ENCODE measurements around the gene PLXNA3. TPM values are rescaled to one million over a fixed set of nuclear protein-coding genes. Genes with fewer than 3 reads are reported as not detected.
A peak's percentile ranks its signal among the peaks of the same experiment; 100 is the strongest.

The PLXNA3 gene
- total and polyA plus RNA-seq, 10 of the 15 experiments (the other 5 are each of a cell fraction or from before 2014, with no cell fraction given): 0.26 to 26.8 (median 3.4) TPM

DNA sequence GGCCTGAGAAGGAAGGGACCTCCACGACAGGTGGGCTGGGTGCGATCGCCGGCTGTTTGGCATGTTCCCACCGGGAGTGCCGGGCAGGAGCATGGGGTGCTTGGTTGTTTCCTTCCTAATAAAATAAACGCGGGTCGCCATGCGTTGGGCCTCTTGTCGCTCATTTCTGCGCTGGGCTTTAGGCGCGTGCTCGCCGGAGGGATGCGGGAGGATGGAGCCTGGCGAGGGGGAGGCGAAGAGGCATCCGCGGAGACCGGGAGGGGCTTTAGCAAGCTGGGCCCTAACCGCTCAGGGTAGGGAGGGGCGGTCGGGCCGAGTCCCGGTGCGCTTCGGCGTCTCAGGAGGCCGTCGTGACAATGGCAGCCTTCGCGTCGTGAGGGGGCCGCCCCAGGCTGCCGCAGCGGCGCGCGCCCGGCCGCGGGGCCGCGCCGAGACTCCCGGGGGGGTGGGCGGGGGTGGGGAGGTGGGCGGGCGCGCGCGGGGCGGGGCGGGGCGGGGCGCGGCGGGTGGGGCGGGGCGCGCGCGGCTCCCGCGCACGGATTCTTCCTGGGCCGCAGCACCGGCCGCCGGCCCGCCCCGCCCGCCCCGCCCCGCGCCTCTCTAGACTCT lies 21.6 kb upstream of the PLXNA3 start:
- peaks cover 0 to 3% of the 10 kb centered on the region in 2 experiments; a peak in 1 of 4 replicates for H3K36me3 ChIP-seq (ENCODE audit: control insufficient read depth in 2 of 2, insufficient read depth in 2 of 2, low read length in 1 of 2)
- TF ChIP-seq TCF7 (IDR thresholded peaks at IDR 0.05; ENCODE audit: borderline replicate concordance) (no peak), RBBP5 (conservative IDR thresholded peaks at IDR 0.05) (no peak), HDAC2 (IDR thresholded peaks at IDR 0.05) (no peak), ZNF384 (IDR thresholded peaks at IDR 0.05; ENCODE audit: borderline replicate concordance, low read depth, low read length) (no peak), CREM (IDR thresholded peaks at IDR 0.05; ENCODE audit: low read depth) (no peak), NFXL1 (IDR thresholded peaks at IDR 0.05; ENCODE audit: borderline replicate concordance) (no peak), KLF5 (IDR thresholded peaks at IDR 0.05; ENCODE audit: partially characterized antibody) (no peak), BACH1 (IDR thresholded peaks at IDR 0.05; ENCODE audit: borderline replicate concordance) (no peak), FOS (IDR thresholded peaks at IDR 0.05; ENCODE audit: borderline replicate concordance, extremely low read depth, insufficient read length) (no peak), YY1 (IDR thresholded peaks at IDR 0.05; ENCODE audit: low read depth, low read length) (no peak), LARP7 (IDR thresholded peaks at IDR 0.05) (no peak), ZNF274 (IDR thresholded peaks at IDR 0.05; ENCODE audit: insufficient read depth, insufficient read length) (no peak), SREBF2 (IDR thresholded peaks at IDR 0.05; ENCODE audit: low read length) (no peak), CEBPZ (IDR thresholded peaks at IDR 0.05; ENCODE audit: low read depth, low read length) (no peak), JUND (IDR thresholded peaks at IDR 0.05; ENCODE audit: low read depth, low read length) (no peak), BMI1 (IDR thresholded peaks at IDR 0.05; ENCODE audit: borderline replicate concordance) (no peak), NBN (IDR thresholded peaks at IDR 0.05) (no peak), NFYA (IDR thresholded peaks at IDR 0.05; ENCODE audit: borderline replicate concordance, low read depth, low read length) (no peak)
- TF ChIP-seq, protein P1, sequence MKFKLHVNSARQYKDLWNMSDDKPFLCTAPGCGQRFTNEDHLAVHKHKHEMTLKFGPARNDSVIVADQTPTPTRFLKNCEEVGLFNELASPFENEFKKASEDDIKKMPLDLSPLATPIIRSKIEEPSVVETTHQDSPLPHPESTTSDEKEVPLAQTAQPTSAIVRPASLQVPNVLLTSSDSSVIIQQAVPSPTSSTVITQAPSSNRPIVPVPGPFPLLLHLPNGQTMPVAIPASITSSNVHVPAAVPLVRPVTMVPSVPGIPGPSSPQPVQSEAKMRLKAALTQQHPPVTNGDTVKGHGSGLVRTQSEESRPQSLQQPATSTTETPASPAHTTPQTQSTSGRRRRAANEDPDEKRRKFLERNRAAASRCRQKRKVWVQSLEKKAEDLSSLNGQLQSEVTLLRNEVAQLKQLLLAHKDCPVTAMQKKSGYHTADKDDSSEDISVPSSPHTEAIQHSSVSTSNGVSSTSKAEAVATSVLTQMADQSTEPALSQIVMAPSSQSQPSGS (IDR thresholded peaks at IDR 0.05; ENCODE audit: low read length): no peak
- TF ChIP-seq, protein P2, sequence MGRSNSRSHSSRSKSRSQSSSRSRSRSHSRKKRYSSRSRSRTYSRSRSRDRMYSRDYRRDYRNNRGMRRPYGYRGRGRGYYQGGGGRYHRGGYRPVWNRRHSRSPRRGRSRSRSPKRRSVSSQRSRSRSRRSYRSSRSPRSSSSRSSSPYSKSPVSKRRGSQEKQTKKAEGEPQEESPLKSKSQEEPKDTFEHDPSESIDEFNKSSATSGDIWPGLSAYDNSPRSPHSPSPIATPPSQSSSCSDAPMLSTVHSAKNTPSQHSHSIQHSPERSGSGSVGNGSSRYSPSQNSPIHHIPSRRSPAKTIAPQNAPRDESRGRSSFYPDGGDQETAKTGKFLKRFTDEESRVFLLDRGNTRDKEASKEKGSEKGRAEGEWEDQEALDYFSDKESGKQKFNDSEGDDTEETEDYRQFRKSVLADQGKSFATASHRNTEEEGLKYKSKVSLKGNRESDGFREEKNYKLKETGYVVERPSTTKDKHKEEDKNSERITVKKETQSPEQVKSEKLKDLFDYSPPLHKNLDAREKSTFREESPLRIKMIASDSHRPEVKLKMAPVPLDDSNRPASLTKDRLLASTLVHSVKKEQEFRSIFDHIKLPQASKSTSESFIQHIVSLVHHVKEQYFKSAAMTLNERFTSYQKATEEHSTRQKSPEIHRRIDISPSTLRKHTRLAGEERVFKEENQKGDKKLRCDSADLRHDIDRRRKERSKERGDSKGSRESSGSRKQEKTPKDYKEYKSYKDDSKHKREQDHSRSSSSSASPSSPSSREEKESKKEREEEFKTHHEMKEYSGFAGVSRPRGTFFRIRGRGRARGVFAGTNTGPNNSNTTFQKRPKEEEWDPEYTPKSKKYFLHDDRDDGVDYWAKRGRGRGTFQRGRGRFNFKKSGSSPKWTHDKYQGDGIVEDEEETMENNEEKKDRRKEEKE (IDR thresholded peaks at IDR 0.05): no peak
- peak overlapping the region; percentile 35; the same call in 1 of the 2 replicates for H3K4me2 ChIP-seq (ENCODE audit: control insufficient read depth, insufficient read depth)
- POLR2A ChIA-PET: no interaction called here
- SMC1A ChIA-PET (ENCODE audit: uncharacterized antibody, unreplicated experiment): no interaction called here
- 67% methylated on average over 35 of the region's 78 CpGs for WGBS (ENCODE audit: insufficient coverage, insufficient replicate concordance, low lambda C conversion rate, missing lambda C conversion rate)
- peak overlapping the region; percentile 39 for H3K27ac ChIP-seq (ENCODE audit: control insufficient read depth, insufficient read depth)
- RAD21 ChIA-PET (ENCODE audit: unreplicated experiment): no interaction called here
- in situ Hi-C loops (cut with MboI): no loop called here
- peaks cover 21% of the 10 kb centered on the region for H3K79me2 ChIP-seq (ENCODE audit: control insufficient read depth, insufficient read depth, low read length)
- no peak for FAIRE-seq
- H2AFZ ChIP-seq (ENCODE audit: control insufficient read depth, low read depth, low read length): no peak overlapping the region; the same call in 1 of the 2 replicates
- no peaks in the 10 kb centered on the region for H4K20me1 ChIP-seq (ENCODE audit: control insufficient read depth, insufficient read depth)
- peak overlapping the region; percentile 74; the same call in 1 of the 2 replicates for H3K4me3 ChIP-seq
- BruUV-seq (replicated peaks): no TSS peak
- H3K4me1 ChIP-seq (ENCODE audit: control insufficient read depth, insufficient read depth, low read length): no peaks in the 10 kb centered on the region
- no peaks in the 10 kb centered on the region; the same call in 2 of the 3 replicates for H3K9me3 ChIP-seq (replicated peaks; ENCODE audit: control insufficient read depth, insufficient read depth, low read length)
- peak; percentile 67 for ATAC-seq
- no peaks in the 10 kb centered on the region for H3K27me3 ChIP-seq (replicated peaks in 1 of 2; ENCODE audit: control insufficient read depth in 2 of 2, insufficient read depth in 2 of 2, low read length in 1 of 2)
- CTCF ChIA-PET: no interaction called here
- no peak overlapping the region; the same call in 1 of the 2 replicates for H3K9ac ChIP-seq (ENCODE audit: control insufficient read depth, insufficient read depth, low read length)
- DNase-seq (ENCODE audit: low read depth, low spot score): no peak
- intact Hi-C loops (cut with micrococcal nuclease; ENCODE audit: unreplicated experiment): loop anchor here (5.0 kb wide), 2 partner anchors 39 to 41 kb away; partner anchors contain the start of genes LAGE3 and RPL10
